Measurements from ENCODE around the gene HOXA3. TPM values are rescaled to one million over a fixed set of nuclear protein-coding genes. Genes with fewer than 3 reads are reported as not detected.

HOXA3 gene
- total and polyA plus RNA-seq, 2 of the 8 experiments (the other 6 are each of a cell fraction or from before 2014, with no cell fraction given), result not detected

GRCh38 chr7:27165089-27165995 is 13.0 kb upstream of the HOXA3 start, which contains the start of gene HOXA9 (continued):
- TF ChIP-seq CHD7 (IDR thresholded peaks at IDR 0.05; ENCODE audit: insufficient replicate concordance, low read length) (no peak), ATF3 (IDR thresholded peaks at IDR 0.05; ENCODE audit: insufficient read depth, low read depth, low read length) (peak; percentile 57; the same call in 1 of the 2 replicates), SUZ12 (IDR thresholded peaks at IDR 0.05; ENCODE audit: low read length) (peak; percentile 89), EGR1 (IDR thresholded peaks at IDR 0.05; ENCODE audit: borderline replicate concordance, low read depth, low read length) (no peak), BCL11A (IDR thresholded peaks at IDR 0.05; ENCODE audit: low read depth in 2 of 2, low read length in 2 of 2) (no peak), CHD2 (IDR thresholded peaks at IDR 0.05; ENCODE audit: low read length) (no peak)
